ENCODE results near the gene OSBP. TPM values are rescaled to one million over a fixed set of nuclear protein-coding genes. Genes with fewer than 3 reads are reported as not detected.

OSBP gene
- polyA plus RNA-seq, 4 donors = 49.1 to 62.2 (median 57.1) TPM

Other genes starting within 250 kb of the OSBP start
- under 1 TPM in 2 of 4 donors, not detected in 2; 0.01 to 0.03 TPM for gene OR5A2, start 189.4 kb downstream of the OSBP start, polyA plus RNA-seq (ENCODE audit: insufficient read length in 4 of 4)
- gene OR5A1, start 179.3 kb downstream of the OSBP start, polyA plus RNA-seq (ENCODE audit: insufficient read length in 4 of 4) = under 1 TPM in 1 of 4 donors, not detected in 3; 0.01 TPM
- not detected for gene OR4D6, start 158.8 kb downstream of the OSBP start, polyA plus RNA-seq (ENCODE audit: insufficient read length in 4 of 4)
- gene OR4D10, start 142.5 kb downstream of the OSBP start, polyA plus RNA-seq (ENCODE audit: insufficient read length in 4 of 4) = not detected
- not detected for gene OR4D11, start 112.2 kb downstream of the OSBP start, polyA plus RNA-seq (ENCODE audit: insufficient read length in 4 of 4)
- gene OR4D9, start 104.2 kb downstream of the OSBP start, polyA plus RNA-seq (ENCODE audit: insufficient read length in 4 of 4) = under 1 TPM; 0.04 to 0.05 (median 0.04) TPM
- 10 to 100 TPM; 37.8 to 50.2 (median 43.8) TPM for gene PATL1, start 53.3 kb upstream of the OSBP start, polyA plus RNA-seq (ENCODE audit: insufficient read length in 4 of 4)
- gene OR10V1, start 98.1 kb upstream of the OSBP start, polyA plus RNA-seq (ENCODE audit: insufficient read length in 4 of 4) = not detected
- 10 to 100 TPM; 43.1 to 55.5 (median 47.7) TPM for gene STX3, start 139.6 kb upstream of the OSBP start, polyA plus RNA-seq (ENCODE audit: insufficient read length in 4 of 4)
- gene MRPL16, start 195.0 kb upstream of the OSBP start, polyA plus RNA-seq (ENCODE audit: insufficient read length in 4 of 4) = 10 to 100 TPM; 62.0 to 64.3 (median 63.5) TPM
- under 1 TPM in 2 of 4 donors, not detected in 2; 0.08 to 0.16 TPM for gene CBLIF, start 229.7 kb upstream of the OSBP start, polyA plus RNA-seq (ENCODE audit: insufficient read length in 4 of 4)